Lower lobe of right lung (tissue), 2 donors: Measurements from ENCODE around the gene TMEM50B. TPM values are rescaled to one million over a fixed set of nuclear protein-coding genes. Genes with fewer than 3 reads are reported as not detected.

ENCODE experiments used
- ATAC-seq, 2 donors: fragments of 200-7000 bp; cut with Tn5 transposase; one replicate each; pipeline ENCODE4 v1.9.1; 2020 to 2022; ENCODE audit warnings: mild to moderate bottlenecking in 2 of 2, moderate library complexity in 2 of 2
- DNase-seq: peaks from one replicate; pipeline ENCODE4 v3.0.0-alpha.2; 2020
- H3K27ac ChIP-seq: fragments of 200-600 bp; one replicate; pipeline ENCODE4 v1.8.0; 2022
- H3K27me3 ChIP-seq: fragments of 200-600 bp; one replicate; pipeline ENCODE4 v1.8.0; 2022; ENCODE audit warnings: low read depth
- H3K36me3 ChIP-seq: fragments of 200-600 bp; one replicate; pipeline ENCODE4 v1.8.0; 2022; ENCODE audit warnings: mild to moderate bottlenecking
- H3K4me1 ChIP-seq: fragments of 200-600 bp; one replicate; pipeline ENCODE4 v1.8.0; 2022
- H3K4me3 ChIP-seq: fragments of 200-600 bp; one replicate; pipeline ENCODE4 v1.8.0; 2022; ENCODE audit warnings: mild to moderate bottlenecking
- H3K9me3 ChIP-seq: fragments of 200-600 bp; one replicate; pipeline ENCODE4 v1.8.0; 2022
- intact Hi-C: fragments of 100-400 bp; cut with DNase I; formaldehyde crosslinking; loops from one replicate; pipeline ENCODE4 v1.11.0; 2022
- total RNA-seq: library from RNA; stranded (reverse); fragmentation: NEBNext Ultra II Directional; extraction: Animal tissue kit (Norgen Biotek cat#: 25700); gene quantifications from one replicate; pipeline ENCODE4 v1.2.1, GENCODE V29; 2021
- TF ChIP-seq, protein P1 (sequence below): fragments of 200-600 bp; IDR thresholded peaks from one replicate; pipeline ENCODE4 v1.8.0; 2022; ENCODE audit warnings: antibody characterized with exemption, mild to moderate bottlenecking
- donor health status: DM: no; HTN: yes; CAD: no; lungs with severe emphysema.

Gene TMEM50B
- total RNA-seq, 1 donor from 2014 or later, result 59.6 TPM

DNA sequence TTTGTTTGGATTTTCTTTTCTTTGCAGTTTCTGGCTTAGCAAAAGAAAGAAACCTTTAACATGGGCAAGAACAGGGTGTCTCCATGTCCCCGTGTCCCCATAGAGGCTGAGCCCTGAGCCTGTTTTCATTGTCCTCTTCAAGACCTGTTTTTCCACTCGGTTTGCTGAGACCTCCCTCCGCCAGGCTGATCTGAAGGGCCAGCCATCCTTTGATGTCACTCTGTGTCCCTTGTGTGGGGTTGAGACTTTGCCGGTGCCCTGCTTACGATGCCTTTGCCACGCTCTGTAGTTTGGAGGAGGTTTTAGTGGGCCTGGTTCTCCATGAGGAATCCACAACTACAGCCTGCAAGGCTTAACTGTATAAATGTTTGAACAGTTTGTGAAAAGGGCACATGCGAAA lies 52.7 kb downstream of the TMEM50B start:
- Histone ChIP-seq H3K27me3 (no peaks in the 10 kb centered on the region), H3K27ac (no peak overlapping the region), H3K9me3 (no peaks in the 10 kb centered on the region), H3K4me1 (peaks cover 9% of the 10 kb centered on the region), H3K36me3 (peaks cover 98% of the 10 kb centered on the region), H3K4me3 (no peak overlapping the region)
- ATAC-seq (no peak), DNase-seq (no peak)
- intact Hi-C loops, result no loop called here
- TF ChIP-seq, protein P1, sequence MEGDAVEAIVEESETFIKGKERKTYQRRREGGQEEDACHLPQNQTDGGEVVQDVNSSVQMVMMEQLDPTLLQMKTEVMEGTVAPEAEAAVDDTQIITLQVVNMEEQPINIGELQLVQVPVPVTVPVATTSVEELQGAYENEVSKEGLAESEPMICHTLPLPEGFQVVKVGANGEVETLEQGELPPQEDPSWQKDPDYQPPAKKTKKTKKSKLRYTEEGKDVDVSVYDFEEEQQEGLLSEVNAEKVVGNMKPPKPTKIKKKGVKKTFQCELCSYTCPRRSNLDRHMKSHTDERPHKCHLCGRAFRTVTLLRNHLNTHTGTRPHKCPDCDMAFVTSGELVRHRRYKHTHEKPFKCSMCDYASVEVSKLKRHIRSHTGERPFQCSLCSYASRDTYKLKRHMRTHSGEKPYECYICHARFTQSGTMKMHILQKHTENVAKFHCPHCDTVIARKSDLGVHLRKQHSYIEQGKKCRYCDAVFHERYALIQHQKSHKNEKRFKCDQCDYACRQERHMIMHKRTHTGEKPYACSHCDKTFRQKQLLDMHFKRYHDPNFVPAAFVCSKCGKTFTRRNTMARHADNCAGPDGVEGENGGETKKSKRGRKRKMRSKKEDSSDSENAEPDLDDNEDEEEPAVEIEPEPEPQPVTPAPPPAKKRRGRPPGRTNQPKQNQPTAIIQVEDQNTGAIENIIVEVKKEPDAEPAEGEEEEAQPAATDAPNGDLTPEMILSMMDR, result no peak

DNA sequence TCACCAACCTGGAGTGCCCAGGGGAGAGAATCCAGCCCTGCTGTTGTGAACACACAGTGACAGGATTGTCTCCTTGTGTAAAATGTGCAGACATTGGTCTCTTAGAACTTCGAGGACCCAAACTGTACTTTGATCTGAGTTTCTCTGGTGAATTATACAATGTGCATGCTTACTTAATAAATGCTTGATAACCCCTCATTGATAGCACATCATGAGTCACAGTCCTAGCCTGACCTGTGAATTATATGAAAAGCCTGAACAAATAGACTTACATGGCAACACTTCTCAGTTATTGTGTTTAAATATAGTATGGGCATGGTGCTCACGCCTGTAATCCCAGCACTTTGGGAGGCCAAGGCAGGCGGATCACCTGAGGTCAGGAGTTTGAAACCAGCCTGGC lies 53.9 kb downstream of the TMEM50B start:
- intact Hi-C loops, result no loop called here
- Histone ChIP-seq H3K4me1 (peaks cover 9% of the 10 kb centered on the region), H3K36me3 (peaks cover 97% of the 10 kb centered on the region), H3K9me3 (no peaks in the 10 kb centered on the region), H3K4me3 (no peak overlapping the region), H3K27me3 (no peaks in the 10 kb centered on the region), H3K27ac (no peak overlapping the region)
- ATAC-seq, result no peak
- DNase-seq, result no peak
- TF ChIP-seq, protein P1, result no peak

DNA sequence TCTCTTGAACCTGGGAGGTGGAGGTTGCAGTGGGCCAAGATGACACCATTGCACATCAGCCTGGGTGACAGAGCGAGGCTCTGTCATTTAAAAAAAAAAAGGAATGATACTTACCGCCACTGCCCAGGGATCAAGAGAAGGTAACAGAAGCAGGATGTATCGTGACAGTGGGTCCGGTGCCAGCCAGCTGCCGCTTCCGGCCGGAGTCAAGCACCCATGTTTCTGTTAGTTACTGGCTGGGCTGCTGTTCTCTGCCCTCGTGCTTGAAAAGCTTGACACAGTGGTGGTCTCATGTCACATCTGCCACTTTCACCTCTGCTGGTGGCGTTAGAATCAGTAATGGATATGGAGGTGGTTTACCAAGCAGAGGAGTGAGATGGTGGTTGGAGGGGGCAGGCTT lies 55.6 kb downstream of the TMEM50B start:
- TF ChIP-seq, protein P1, result no peak
- Histone ChIP-seq H3K4me3 (no peak overlapping the region), H3K36me3 (peaks cover 94% of the 10 kb centered on the region), H3K9me3 (no peaks in the 10 kb centered on the region), H3K27ac (no peak overlapping the region), H3K27me3 (no peaks in the 10 kb centered on the region), H3K4me1 (peaks cover 11% of the 10 kb centered on the region)
- DNase-seq (no peak), ATAC-seq (no peak)
- intact Hi-C loops, result no loop called here

DNA sequence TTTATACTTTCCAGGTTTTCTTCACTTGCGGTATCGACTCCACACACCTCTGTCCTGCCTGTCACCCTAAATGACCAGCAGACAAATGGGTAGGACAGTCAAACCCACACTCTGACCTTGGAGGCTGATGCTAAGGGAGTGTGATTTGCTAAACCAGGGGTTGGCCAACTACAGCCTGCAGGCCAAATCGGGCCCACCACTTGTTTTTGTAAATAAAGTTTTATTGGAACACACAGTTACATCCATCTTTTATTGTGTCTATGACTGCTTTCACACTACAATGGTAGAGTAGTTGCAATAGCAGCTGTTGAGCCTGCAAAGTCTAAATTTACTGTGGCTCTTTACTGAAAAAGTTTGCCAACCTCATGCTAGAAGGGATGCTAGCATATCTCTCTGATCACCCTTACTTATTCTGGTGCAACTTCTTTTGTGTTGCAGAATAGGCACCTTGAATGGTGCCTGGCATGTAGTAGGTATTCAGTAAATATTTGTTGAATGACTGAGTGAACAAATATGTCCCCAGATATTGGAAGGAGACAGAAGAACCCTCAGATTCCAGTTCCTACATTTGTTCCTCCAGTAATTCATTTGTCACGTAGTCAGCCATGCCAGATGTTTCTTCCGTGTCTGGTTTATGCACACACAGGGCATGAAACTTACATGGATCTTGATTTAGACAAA lies 57.9 kb downstream of the TMEM50B start:
- H3K9me3 ChIP-seq, result no peaks in the 10 kb centered on the region
- TF ChIP-seq, protein P1, result no peak
- no peak overlapping the region for H3K27ac ChIP-seq
- peaks cover 19% of the 10 kb centered on the region for H3K4me1 ChIP-seq
- intact Hi-C loops, result no loop called here
- no peaks in the 10 kb centered on the region for H3K27me3 ChIP-seq
- ATAC-seq (no peak), DNase-seq (no peak)
- H3K4me3 ChIP-seq, result no peak overlapping the region
- H3K36me3 ChIP-seq, result peaks cover 94% of the 10 kb centered on the region

DNA sequence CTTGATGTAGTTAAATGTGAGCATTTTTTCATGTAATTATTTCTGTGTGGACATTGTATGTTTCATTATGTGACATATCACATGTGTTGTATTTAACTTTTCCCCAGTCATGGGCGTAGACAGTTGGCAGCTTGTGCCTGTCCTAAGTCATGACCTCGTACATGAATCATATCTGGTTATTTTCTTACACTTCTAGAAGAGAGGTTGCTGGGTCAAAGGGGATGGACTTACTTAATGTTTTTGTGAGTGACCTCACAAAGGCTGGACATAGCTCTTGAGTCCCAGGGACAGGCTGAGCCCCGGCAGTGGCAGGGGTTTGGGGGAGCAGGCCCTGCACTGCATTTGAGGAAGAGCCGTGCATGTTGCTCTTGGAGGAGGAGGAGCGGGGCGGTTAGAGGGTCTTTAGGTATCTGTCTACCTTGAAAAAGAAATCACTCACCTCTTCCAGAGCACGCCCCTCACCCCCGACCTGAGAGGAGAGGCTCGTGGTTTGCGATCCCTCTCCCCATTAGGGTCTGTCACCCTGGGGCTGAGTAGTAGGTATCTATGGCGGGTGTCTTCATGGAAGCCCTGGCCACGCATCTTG lies 60.1 kb downstream of the TMEM50B start:
- H3K27ac ChIP-seq, result peak overlapping the region; percentile 15

More for the DNA sequence above, 60.1 kb downstream of the TMEM50B start:
- Histone ChIP-seq H3K27me3 (no peaks in the 10 kb centered on the region), H3K4me3 (no peak overlapping the region), H3K4me1 (peaks cover 19% of the 10 kb centered on the region), H3K36me3 (peaks cover 92% of the 10 kb centered on the region), H3K9me3 (no peaks in the 10 kb centered on the region)
- intact Hi-C loops, result no loop called here
- DNase-seq (peak; percentile 58), ATAC-seq (peak; percentile 71 to 85)
- TF ChIP-seq, protein P1, result no peak
